ENCODE results near the gene COX7A1.

Gene COX7A1

DNA sequence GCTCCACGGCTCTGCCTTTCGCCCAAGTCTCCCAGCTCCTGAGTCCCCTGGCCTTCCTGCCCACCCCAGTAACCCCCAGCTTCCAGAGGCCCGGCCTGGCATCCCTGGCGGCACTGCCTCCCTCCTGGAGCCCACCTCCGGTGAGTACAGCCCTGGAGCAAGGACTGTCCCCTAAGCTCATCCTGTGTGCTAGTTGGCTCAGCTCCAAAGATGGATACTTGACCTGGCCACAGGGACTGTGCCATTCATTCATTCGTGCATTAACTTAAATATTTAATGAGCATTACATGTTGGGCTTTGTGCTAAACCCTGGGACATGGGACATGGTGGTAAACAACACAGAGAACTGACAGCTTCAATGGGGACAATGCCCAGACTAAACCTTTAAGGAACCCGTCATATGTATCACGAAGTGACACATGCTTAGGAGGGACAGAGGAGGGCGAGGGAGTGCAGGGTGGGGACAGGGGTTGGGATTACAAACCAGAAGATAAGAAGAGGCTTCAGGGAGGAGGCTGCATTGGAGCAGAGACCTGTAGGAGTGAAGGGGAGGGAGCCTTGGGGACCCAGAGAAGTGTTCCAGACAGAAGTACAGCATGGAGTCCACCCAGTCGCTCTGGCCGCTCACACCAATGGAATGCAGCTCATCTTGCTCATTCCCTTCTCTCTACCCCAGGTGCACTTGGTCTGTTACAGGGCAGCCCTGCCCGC lies 48.2 kb downstream of the COX7A1 start:
- CTCF ChIA-PET, result interaction anchor here (1.3 kb wide), 2 partner anchors 24 to 45 kb away, joined by 4 read pairs; no protein-coding TSS in a partner anchor
- POLR2A ChIA-PET, result interaction anchor here (0.9 kb wide), 1 partner anchor 11 kb away, joined by 5 read pairs; the partner anchor contains the start of genes POLR2I and TBCB
- H3K4me3 ChIP-seq (ENCODE audit: low read depth, low read length), result no peak overlapping the region
- TF ChIP-seq, protein P1, sequence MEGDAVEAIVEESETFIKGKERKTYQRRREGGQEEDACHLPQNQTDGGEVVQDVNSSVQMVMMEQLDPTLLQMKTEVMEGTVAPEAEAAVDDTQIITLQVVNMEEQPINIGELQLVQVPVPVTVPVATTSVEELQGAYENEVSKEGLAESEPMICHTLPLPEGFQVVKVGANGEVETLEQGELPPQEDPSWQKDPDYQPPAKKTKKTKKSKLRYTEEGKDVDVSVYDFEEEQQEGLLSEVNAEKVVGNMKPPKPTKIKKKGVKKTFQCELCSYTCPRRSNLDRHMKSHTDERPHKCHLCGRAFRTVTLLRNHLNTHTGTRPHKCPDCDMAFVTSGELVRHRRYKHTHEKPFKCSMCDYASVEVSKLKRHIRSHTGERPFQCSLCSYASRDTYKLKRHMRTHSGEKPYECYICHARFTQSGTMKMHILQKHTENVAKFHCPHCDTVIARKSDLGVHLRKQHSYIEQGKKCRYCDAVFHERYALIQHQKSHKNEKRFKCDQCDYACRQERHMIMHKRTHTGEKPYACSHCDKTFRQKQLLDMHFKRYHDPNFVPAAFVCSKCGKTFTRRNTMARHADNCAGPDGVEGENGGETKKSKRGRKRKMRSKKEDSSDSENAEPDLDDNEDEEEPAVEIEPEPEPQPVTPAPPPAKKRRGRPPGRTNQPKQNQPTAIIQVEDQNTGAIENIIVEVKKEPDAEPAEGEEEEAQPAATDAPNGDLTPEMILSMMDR (IDR thresholded peaks at IDR 0.05; ENCODE audit: insufficient read depth, low read length, missing control alignments), result no peak
- DNase-seq (ENCODE audit: low read depth, low spot score), result no peak

DNA sequence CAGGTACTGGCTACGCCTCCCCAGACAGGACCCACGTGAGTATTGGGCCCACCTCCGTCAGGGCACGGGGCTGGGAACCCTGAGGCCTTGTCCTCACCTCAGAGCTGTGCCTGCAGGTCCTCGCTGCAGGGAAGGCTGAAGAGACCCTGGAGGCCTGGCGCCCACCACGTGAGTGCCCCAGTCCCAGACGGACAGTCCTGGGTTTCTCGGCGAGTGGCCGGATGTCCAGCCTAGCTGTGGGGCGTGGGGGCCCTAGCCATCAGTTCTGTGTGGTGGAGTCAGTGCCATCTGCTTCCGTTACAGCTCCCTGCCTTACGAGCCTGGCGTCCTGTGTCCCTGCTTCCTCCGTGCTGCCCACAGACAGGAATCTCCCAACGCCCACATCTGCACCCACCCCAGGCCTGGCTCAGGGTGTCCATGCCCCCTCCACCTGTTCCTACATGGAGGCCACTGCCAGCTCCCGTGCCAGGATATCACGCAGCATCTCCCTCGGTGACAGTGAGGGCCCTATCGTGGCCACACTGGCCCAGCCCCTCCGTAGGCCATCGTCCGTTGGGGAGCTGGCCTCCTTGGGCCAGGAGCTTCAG lies 49.1 kb downstream of the COX7A1 start:
- TF ChIP-seq, protein P1 (IDR thresholded peaks at IDR 0.05; ENCODE audit: insufficient read depth, low read length, missing control alignments), result no peak
- DNase-seq (ENCODE audit: low read depth, low spot score), result no peak
- ChIA-PET CTCF (interaction anchor here (1.3 kb wide), 2 partner anchors 25 to 44 kb away, joined by 4 read pairs; no protein-coding TSS in a partner anchor), POLR2A (no interaction called here)
- no peak overlapping the region for H3K4me3 ChIP-seq (ENCODE audit: low read depth, low read length)

DNA sequence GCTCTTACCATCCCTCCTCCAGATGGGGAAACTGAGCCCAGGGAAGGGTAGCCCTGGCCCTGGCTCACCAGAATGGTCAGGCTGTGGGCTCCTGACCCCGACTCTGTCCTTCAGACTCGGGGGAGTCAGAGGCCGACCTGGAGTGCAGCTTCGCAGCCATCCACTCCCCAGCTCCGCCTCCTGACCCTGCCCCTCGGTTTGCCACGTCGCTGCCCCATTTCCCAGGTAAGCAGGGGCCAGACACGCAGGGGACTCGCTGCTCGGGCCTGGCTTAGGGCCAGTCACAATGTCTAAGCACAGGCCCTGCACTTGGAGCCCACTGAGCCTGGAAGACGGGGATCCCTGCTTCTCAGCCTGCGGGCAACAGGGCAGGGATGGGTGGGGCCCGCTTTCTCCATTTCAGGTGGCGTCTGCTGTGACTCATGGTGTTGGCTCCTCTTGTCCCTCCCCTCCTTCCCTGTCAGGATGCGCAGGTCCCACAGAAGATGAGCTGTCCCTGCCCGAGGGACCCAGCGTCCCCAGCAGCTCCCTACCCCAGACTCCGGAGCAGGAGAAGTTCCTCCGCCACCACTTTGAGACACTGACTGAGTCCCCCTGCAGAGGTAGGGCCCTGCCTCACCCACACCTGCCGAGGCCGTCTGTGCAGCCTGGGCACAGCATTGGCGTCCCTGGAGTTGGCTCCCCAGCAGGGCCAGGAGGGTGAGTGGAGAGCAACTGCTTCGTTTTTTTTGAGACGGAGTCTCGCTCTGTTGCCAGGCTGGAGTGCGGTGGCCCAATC lies 50.5 kb downstream of the COX7A1 start:
- no peak for DNase-seq (ENCODE audit: low read depth, low spot score)
- CTCF ChIA-PET, result interaction anchor here (1.0 kb wide), 1 partner anchor 13 kb away, joined by 3 read pairs; the partner anchor contains the start of genes POLR2I and TBCB
- POLR2A ChIA-PET, result no interaction called here
- TF ChIP-seq, protein P1 (IDR thresholded peaks at IDR 0.05; ENCODE audit: insufficient read depth, low read length, missing control alignments), result no peak
- H3K4me3 ChIP-seq (ENCODE audit: low read depth, low read length), result no peak overlapping the region
